Fibroblast of skin of scalp (primary cell): ENCODE data around the gene TEKT4. TPM values are rescaled to one million over a fixed set of nuclear protein-coding genes. Genes with fewer than 3 reads are reported as not detected.
"Not testable (repeated sequence)": the region's sequence is repeated elsewhere in the genome, so short reads cannot be mapped to it uniquely, and the experiment has no call there.

Experiments used
- DNase-seq: peaks from one replicate; pipeline ENCODE4 v3.0.0-alpha.2; 2013
- polyA plus RNA-seq, 2 experiments: library from polyadenylated mRNA; unstranded; fragments of 120-200 nt; gene quantifications; one replicate each; pipeline ENCODE4 v1.2.1, GENCODE V29; 2013; ENCODE audit not compliant: insufficient read length in 2 of 2

The TEKT4 gene
- polyA plus RNA-seq (2013, experiment 1 of 2; ENCODE audit: insufficient read length) = not detected
- not detected for polyA plus RNA-seq (2013, experiment 2 of 2; ENCODE audit: insufficient read length)

- DNase-seq = no peak
These were observed at the start of gene TEKT4 for GRCh38 chr2:94871226-94872087. TSS of gene TEKT4 (plus strand) at chr2:94871430. CDS start at chr2:94871580, 150 bp downstream.

- DNase-seq = not testable (repeated sequence)
These were observed 32.0 kb upstream of the TEKT4 start for GRCh38 chr2:94839224-94839623.

GRCh38 chr2:94856856-94857255 is 14.4 kb upstream of the TEKT4 start:
- not testable (repeated sequence) for DNase-seq

GRCh38 chr2:94857367-94858162 is 13.7 kb upstream of the TEKT4 start:
- DNase-seq = not testable (repeated sequence)

GRCh38 chr2:94858163-94858888 is 12.9 kb upstream of the TEKT4 start:
- not testable (repeated sequence) for DNase-seq

GRCh38 chr2:94861308-94862152 is 9.7 kb upstream of the TEKT4 start:
- no peak for DNase-seq

GRCh38 chr2:94862903-94863302 is 8.3 kb upstream of the TEKT4 start:
- not testable (repeated sequence) for DNase-seq

GRCh38 chr2:94869131-94869530 is 2.1 kb upstream of the TEKT4 start:
- no peak for DNase-seq

- no peak for DNase-seq
These were observed 1.4 kb upstream of the TEKT4 start for GRCh38 chr2:94869552-94870439.

GRCh38 chr2:94870440-94871225 is 597 bp upstream of the TEKT4 start:
- DNase-seq = no peak

- DNase-seq = no peak
These were observed 923 bp downstream of the TEKT4 start for GRCh38 chr2:94872088-94872618.

GRCh38 chr2:94872676-94873361 is 1.6 kb downstream of the TEKT4 start:
- DNase-seq = no peak

- no peak for DNase-seq
These were observed 2.4 kb downstream of the TEKT4 start for GRCh38 chr2:94873362-94874276.

GRCh38 chr2:94874277-94874997 is 3.2 kb downstream of the TEKT4 start:
- peak; percentile 30 for DNase-seq

- no peak for DNase-seq
These were observed 4.0 kb downstream of the TEKT4 start for GRCh38 chr2:94875064-94875819.

GRCh38 chr2:94875820-94876522 is 4.7 kb downstream of the TEKT4 start:
- DNase-seq = no peak
